Progenitor cell of endocrine pancreas (in vitro differentiated cells): ENCODE data around the gene DGKB. TPM values are rescaled to one million over a fixed set of nuclear protein-coding genes. Genes with fewer than 3 reads are reported as not detected.

Experiments
- DNase-seq: peaks from one replicate; pipeline ENCODE4 v3.0.0; 2021; ENCODE audit warnings: low spot score; ENCODE audit not compliant: unreplicated experiment
- H3K27ac Mint-ChIP-seq: 2 replicates; pipeline ENCODE4 v1.8.0; 2021; ENCODE audit warnings: mild to moderate bottlenecking, moderate library complexity, mixed read lengths
- H3K27me3 Mint-ChIP-seq: 2 replicates; pipeline ENCODE4 v1.8.0; 2021; ENCODE audit warnings: mixed read lengths
- H3K36me3 Mint-ChIP-seq: 2 replicates; pipeline ENCODE4 v1.8.0; 2022; ENCODE audit warnings: mixed read lengths; ENCODE audit not compliant: insufficient read depth
- H3K4me1 Mint-ChIP-seq: 2 replicates; pipeline ENCODE4 v1.8.0; 2021; ENCODE audit warnings: low read depth, mixed read lengths
- H3K4me3 Mint-ChIP-seq: 2 replicates; pipeline ENCODE4 v1.8.0; 2021; ENCODE audit warnings: low read depth, mild to moderate bottlenecking, moderate library complexity, mixed read lengths
- H3K9me3 Mint-ChIP-seq: 2 replicates; pipeline ENCODE4 v1.8.0; 2021; ENCODE audit warnings: low read depth, mixed read lengths
- CTCF ChIP-seq: fragments of 200-600 bp; sonication (generic); IDR thresholded peaks from one replicate; pipeline ENCODE4 v1.5.0; 2021; ENCODE audit warnings: antibody characterized with exemption, mild to moderate bottlenecking; ENCODE audit not compliant: unreplicated experiment
- total RNA-seq: library from RNA; stranded (reverse); gene quantifications from 2 replicates; pipeline ENCODE4 v1.2.1, GENCODE V29; 2021

Gene DGKB
- total RNA-seq, 1 donor from 2014 or later: 0.74 TPM

GRCh38 chr7:14380881-14381280 is 521.7 kb downstream of the DGKB start:
- no peak for TF ChIP-seq CTCF
- Mint-ChIP-seq H3K27me3 (no peaks in the 10 kb centered on the region), H3K4me1 (peaks cover 13% of the 10 kb centered on the region), H3K9me3 (peaks cover 4% of the 10 kb centered on the region), H3K4me3 (no peak overlapping the region), H3K27ac (no peak overlapping the region), H3K36me3 (no peaks in the 10 kb centered on the region)
- DNase-seq: no peak

- no peak for DNase-seq
- Mint-ChIP-seq H3K27ac (no peak overlapping the region), H3K27me3 (no peaks in the 10 kb centered on the region), H3K36me3 (no peaks in the 10 kb centered on the region), H3K4me3 (no peak overlapping the region), H3K4me1 (peaks cover 11% of the 10 kb centered on the region), H3K9me3 (peaks cover 3% of the 10 kb centered on the region)
- no peak for TF ChIP-seq CTCF
These were observed 524.8 kb downstream of the DGKB start for GRCh38 chr7:14377646-14378266.

GRCh38 chr7:14376711-14377110 is 525.8 kb downstream of the DGKB start:
- TF ChIP-seq CTCF: no peak
- Mint-ChIP-seq H3K4me1 (peaks cover 5% of the 10 kb centered on the region), H3K36me3 (no peaks in the 10 kb centered on the region), H3K27me3 (no peaks in the 10 kb centered on the region), H3K27ac (no peak overlapping the region), H3K9me3 (peaks cover 3% of the 10 kb centered on the region), H3K4me3 (no peak overlapping the region)
- no peak for DNase-seq

GRCh38 chr7:14375998-14376397 is 526.6 kb downstream of the DGKB start:
- no peaks in the 10 kb centered on the region for H3K4me1 Mint-ChIP-seq

GRCh38 chr7:14374336-14374735 is 528.2 kb downstream of the DGKB start:
- H3K27me3 Mint-ChIP-seq: no peaks in the 10 kb centered on the region
- no peak for TF ChIP-seq CTCF
- no peaks in the 10 kb centered on the region for H3K36me3 Mint-ChIP-seq
- H3K4me3 Mint-ChIP-seq: no peak overlapping the region
- H3K27ac Mint-ChIP-seq: no peak overlapping the region
- peaks cover 3% of the 10 kb centered on the region for H3K9me3 Mint-ChIP-seq
- no peak for DNase-seq
- no peaks in the 10 kb centered on the region for H3K4me1 Mint-ChIP-seq

More at GRCh38 chr7:14375998-14376397, 526.6 kb downstream of the DGKB start:
- no peak overlapping the region for H3K4me3 Mint-ChIP-seq
- H3K36me3 Mint-ChIP-seq: no peaks in the 10 kb centered on the region
- no peak for TF ChIP-seq CTCF
- DNase-seq: no peak
- no peaks in the 10 kb centered on the region for H3K27me3 Mint-ChIP-seq
- no peak overlapping the region for H3K27ac Mint-ChIP-seq
- peaks cover 3% of the 10 kb centered on the region for H3K9me3 Mint-ChIP-seq
